NCI-H524 treated with DMSO at 0.1 percent for 48 hours (cell line): Measurements from ENCODE around the gene LOXL4.

Source experiments
- DNase-seq: peaks from one replicate; lab custom pipeline; 2025; lab: John Stamatoyannopoulos, UW

Gene LOXL4

DNA sequence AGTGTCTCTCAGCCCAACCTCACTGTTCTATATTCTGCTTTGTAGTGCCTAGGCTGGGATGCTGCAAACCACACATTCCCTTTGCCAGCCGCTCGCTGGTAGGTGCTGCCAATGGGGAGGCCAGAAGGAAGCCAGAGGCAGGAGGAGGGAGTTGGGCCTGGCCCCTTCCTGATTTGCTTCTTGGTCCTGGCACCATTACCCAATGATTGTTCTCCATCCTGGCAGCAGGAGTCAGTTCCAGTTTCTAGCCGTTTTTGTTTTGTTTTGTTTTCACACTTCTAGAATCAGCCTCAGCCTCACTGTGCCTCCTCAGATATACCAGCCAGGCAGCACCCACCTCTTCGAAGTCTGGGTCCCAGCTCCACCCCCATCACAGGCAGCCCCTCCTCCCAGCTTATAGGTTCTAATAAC, 27.4 kb upstream of the LOXL4 start:
- DNase-seq, result no peak

DNA sequence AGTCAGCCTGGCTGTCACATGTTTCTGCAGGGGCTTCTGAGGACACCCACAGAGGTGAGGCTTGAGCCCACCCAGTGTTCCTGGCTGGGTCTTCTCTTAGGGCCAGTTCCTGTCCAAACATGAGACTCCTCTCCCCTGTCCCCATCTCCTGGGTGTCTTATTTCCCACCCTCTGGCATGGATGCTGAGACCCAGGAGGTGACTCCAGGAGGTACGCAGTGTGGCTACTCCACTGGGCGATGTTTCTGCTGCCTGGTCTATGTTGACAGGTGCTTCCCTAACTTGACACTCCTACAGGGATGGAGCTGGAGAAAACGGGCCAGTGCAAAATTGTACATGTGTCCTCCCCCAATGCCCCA, 26.3 kb upstream of the LOXL4 start:
- DNase-seq, result no peak

DNA sequence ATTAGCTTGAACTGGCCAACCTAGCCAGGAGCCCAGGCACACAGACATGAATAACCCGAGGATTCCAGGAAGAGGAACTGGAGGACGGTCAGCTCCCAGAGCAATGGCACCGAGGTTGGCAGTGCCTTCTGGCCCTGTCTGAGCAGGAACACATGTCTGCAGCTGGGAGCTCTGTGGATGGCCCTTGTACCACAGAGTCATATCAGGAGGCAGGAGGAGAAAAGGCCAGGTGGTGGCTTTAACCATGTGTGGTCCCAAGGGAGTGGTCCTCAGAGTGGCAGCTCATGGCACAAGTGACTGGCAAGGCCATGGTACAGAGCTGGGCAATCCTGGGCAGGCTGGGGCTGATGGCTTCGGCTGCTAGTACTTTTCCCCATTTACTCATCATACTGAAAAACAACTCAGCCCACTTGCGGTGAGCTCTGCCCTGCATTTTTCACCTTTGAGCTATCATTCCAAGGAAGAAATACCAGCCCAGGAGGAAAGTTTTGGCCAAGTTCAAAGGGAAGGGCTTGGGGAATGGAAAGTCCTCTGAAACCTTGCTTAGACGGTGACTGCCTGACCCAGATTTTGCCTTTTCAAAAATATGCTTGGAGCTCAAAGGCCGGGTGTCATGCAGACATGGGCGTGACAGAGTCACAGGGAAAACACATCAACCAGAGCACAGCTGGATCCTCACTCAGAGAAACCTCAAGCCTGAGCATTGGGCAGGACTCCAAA, 25.7 kb upstream of the LOXL4 start:
- no peak for DNase-seq

DNA sequence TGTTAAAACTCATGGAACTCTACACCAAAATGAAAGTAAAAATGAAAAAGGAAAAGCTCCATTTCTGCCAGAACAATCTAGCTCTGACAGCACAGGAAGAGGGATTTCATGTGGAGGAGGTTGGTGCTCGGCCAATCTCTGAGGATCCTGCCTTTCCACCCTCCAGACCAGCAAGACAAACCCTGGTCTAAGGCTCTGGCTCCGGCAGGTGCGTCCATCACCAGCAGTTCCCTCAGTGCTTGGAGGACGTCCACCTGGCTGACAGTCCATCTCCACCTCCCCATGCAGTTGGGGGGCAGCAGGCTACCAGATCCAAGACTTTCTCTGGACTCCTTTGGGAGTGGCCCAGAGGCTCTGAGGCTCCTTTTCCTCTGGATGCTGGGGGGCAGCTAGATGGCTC, 25.0 kb upstream of the LOXL4 start:
- DNase-seq, result no peak

DNA sequence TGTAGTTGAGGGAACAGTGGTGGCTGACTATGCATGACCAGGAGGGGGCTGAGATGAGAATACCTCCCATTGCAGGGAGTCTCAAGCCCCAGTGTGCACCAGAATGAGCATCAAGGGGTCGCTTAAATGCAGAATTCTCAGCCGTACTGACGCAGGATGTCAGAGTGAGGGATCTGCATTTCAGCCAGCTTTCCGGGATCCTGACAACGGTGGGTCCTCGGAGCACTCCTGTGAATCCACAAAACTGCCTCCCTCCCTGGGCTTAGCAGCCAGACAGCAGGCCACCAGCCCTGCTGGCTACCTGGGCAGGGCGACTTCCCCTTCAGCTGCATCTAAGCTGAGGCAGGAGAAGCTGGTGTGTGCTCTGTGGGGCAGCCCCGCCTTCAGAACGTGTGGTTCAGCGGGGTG, 21.8 kb upstream of the LOXL4 start:
- DNase-seq, result no peak

DNA sequence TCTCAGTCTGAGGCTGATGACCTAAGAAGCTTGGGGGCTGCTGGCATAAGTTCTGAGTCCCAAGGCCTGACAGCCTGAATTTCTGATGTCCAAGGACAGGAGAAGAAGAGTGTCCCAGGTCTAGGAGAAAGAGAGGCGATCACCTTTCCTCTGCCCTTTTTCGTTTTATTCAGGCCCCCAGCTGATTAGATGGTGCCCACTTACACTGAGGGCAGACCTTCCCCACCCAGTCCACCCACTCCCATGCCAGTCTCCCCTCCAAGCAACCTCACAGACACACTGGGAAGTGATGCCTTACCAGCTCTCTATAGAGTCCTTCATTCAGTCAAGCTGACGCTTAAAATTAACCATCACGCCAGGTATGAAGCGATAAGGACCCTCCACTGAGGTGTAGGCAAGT, 19.3 kb upstream of the LOXL4 start:
- DNase-seq, result no peak

DNA sequence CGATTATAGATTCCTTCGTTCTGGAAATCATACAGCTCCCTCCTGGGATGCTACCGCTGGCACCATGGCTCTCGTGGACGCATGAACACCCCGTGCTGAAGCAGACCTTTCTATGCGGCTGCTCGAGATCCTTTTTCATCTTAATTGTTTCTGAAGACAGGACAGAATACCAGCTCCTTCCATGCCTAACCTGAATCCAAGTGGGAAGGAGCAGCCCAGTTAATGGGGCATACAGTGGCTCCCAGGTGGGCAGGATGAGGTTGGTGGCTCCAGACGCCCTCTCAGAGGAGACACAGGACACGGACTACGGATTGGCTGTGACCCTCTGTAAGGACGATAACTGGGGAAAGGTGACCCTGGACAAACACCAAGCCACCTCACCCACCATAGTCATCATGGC, 18.4 kb upstream of the LOXL4 start:
- no peak for DNase-seq

DNA sequence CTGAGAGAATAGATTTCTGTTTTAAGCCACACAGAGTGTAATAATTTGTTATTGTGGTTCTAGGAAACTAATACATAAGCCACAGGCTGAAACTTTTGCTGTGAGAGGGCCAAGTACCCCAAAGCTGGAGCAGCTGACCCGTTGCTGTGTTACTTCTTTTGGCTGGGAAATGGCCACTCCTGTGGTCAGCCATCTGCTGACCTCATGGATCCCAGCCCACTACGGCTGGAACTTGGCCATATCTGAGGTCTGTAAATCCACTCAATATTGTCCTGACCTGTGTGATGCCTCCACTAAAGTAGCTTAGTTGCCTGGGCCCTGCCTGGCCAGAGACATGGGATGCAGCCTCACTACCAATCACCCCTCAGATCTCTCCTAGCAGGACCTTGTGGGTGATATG, 17.4 kb upstream of the LOXL4 start:
- no peak for DNase-seq

DNA sequence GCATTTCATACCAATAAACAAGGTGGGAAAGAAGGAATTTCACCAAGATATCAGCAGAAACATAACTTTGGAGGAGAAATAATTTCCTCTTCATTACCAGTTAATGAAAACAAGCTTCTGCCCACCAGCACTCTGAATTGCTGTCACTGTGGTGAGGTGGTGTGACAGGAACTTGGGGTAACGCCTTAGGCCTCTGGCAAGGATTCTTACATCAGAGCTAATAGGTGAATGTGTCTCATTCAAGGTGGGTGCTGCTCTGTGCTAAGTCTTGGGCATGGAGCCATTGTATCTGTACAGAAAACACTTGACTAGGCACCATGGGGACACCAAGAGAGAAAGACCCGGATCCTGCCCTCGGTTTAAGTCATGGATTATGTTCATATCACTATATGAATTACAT, 8.3 kb upstream of the LOXL4 start:
- DNase-seq, result no peak

DNA sequence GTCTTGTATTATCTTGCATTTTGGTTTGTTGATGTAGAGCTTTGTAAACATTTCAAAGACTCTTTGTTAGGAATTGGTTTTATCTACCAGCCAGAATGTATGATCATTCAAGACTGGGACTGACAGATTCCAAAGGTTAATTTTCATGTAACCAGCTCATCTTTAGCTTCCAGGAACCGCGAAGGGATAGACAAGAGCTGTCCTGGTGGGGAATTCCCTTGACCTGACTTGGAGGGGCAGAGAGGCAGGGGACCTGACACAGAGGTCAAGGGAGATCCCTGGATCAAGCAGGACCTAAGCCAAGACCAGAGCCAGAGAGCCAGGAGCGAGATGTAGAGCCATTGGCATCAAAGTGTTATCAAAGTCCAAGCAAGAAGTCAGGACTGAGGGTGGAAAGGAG, 6.6 kb upstream of the LOXL4 start:
- no peak for DNase-seq

DNA sequence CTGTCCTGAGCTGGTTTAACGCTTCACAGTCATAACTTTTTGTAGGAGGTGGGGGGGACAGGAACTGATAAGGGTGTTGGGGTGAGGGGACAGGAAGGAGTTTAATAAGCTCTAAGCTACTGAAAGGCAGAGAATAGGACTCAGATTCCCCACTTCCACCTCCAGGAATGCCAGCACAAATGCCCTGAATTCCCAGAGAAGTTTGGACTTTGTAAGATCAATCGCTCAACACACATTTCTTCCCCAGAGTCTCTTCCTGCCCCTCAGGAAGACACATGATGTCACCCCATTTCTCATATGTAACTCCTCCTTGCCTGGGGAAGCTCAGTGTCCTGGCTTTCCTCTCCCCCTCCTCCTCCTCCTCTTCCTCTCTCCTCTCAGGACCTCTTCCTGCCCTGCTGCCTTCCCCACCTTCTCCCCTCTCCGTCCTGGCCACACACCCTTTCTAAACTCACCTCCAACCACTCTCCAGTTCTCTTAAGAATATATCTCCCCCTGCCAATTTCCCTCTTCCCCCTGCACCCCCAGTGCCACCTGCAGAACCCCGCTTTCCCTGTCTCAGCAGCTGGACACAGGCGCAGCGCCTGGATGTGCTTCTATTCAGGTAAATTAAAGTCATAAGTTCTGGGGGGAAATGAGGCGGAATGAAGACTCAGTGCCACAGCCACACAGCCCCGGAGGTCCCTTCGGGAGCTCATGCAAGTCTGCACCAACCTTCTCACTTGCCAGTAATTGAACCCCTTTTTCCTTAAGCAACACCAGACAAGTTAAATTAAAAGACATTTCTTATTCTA, 5.3 kb upstream of the LOXL4 start:
- no peak for DNase-seq

GRCh38 chr10:98272656-98273055, 4.7 kb upstream of the LOXL4 start:
- no peak for DNase-seq

DNA sequence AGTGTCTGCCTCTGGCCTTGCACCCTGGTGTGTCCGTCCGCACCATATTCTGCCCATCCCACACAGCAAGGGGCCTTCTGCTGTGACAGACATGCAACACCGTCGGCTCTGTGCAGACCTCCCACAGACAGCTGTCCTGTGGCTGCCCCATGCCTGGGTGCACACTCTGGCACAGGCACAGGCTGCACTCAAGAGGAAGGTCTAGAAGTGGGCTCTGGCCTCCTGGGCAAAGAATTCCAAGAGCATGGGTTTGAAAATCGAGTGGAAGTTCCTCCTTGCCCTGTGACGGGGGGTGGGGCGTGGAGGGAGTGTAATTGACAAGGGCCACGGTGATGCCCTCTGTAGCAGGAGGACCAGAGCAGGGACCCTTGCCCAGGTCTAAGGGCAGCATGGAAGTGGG, 4.3 kb upstream of the LOXL4 start:
- DNase-seq, result no peak

DNA sequence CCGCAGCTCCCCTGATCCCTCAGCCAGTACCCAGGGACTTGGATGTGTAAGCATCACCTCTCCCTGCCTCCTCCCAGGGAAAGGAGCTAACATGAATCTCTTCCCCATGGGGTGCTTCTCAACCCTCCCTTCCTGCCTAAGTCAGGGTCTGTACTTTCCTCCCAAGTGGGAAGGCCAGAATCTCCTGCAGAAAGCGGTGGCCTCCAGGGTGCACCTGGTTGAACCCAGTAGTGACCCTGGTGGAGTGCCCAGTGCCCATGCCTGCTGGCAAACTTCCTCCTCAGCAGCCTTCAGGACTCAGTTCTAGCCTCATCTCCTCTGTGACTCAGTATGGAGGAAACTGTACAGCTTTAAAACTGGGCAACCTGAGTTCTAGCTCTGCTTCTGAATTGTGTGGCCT, 2.8 kb upstream of the LOXL4 start:
- no peak for DNase-seq

GRCh38 chr10:98270073-98270740, 2.2 kb upstream of the LOXL4 start:
- DNase-seq, result no peak

- DNase-seq, result no peak
Measured at GRCh38 chr10:98269435-98269912, 1.5 kb upstream of the LOXL4 start.

DNA sequence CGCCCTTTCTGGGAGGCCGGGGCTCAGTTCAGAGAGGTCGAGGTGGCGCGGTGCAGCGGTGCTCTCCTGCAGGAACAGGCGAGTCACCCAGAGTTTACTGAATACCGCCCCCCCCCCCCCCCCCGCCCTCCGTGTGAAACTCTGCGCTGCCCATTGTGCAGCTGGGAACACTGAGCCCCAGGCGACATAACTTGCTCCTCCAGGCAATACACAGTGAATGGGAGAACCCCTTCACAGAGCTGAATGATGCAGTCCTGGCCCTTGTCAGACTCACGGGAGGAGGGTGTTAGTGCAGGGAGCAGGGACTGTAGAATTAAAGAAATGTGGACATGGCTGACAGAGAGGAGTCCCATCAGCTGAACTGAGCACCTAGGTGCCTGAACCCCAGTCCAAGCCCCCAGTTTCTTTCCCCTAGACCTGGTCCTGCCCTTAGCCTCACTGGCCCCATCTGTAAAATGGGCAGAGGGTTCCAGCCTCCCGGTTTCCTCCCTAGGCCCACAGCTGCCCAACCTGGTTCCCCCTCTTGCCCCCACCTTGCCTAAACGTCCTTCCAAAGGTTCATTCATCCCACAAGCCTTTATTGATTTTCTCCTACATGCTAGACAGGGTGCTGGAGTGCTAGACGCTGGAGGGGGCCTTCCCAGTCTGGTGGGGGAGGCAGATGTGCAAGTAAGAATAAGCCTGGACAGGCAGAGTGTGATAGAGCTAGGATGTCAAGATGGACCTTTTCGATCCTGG, 869 bp upstream of the LOXL4 start:
- DNase-seq, result no peak

DNA sequence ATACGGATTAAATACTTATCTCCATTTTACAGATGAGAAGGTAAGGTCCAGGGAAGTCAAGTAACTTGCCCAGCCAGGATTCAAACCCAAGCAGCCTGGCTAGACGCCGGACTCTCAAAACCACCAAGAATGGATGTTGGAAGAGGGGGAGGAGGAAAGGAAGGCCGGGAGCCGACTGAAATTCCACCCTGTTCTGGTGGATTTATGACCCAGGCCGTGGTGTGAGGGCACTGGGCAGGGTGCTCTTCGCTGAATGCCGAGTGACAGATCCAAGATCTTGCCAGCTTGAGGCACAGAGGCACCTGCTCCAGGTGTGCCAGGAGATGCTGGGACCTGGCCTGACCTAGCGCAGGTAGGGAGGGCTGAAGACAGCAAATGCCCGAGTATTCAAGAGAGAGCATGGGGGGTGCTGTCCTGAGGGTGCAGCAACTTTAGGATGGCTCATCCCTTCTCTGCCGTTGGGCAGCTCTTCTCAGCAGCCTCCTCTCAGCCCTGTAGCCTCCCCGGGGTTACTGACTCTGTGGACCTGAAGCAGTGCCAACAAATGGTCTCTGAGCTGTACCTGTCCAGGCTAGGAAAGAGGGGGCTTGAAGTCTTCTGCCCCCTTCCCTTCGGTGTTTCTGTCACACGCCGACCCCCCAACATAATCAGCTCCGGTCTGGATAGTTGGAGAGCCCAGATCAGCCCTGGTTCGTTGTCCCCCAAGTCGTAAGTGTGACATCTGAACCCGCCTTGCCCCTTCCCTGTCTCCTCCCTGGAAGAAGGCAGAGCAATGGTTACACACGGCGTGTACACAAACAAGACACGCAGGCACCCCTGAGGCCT, 713 bp downstream of the LOXL4 start:
- no peak for DNase-seq

DNA sequence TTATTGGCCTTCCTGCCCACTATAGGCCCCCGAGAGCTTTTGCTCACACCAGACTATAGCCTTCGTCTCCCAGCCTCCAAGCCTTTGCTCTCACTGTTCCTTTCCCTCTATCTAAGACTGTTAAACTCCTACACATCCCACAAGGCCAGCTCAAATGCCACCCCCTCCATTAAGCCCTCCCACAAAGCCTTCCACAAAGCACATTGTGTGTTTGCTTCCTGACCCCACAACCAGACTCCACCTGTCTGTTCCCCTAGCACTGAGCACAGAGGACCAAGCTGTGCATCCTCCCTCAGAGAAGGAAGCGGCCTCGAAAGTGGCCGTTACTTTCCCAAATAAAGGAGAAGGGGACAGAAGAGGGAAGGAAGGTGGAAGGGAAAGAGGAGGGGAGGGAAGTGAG, 1.3 kb downstream of the LOXL4 start:
- no peak for DNase-seq

DNA sequence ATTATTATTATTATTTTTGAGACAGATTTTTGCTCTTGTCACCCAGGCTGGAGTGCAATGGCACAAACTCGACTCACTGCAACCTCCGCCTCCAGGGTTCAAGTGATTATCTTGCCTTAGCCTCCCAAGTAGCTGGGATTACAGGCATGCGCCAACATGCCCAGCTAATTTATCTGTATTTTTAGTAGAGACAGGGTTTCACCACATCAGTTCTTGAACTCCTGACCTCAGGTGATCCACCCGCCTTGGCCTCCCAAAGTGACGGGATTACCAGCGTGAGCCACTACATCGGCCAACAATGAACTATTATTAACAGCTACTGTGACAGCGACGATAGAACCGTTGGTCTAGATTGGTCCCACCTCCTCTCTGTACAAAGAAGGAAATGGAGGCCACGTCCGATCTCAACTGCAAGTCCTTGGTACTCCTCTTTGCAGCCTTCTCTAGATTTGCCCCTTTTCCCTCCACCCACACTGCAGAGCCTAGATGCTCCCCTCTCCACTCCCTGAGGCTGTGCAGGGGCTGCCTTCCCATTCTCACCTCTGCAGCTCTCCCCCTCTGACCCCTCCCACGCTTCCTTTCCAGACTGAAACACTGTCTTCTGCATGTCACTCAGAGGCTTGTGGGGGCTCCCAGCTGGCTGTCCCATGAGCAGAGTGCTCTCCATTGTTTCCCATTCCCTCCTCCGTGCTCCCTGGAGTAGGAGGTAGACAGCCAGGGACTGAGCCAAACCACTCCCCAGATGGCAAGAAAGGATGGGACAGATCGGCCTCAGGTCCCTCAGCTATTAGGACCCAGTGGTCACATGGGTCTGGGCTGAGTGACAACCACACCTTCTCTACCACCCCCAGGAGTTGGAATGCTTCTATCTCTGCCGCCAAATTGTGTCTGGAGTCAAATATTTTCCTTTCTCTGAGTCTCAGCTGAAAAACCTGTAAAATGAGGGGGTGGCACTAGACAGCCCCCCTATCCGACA, 2.3 kb downstream of the LOXL4 start:
- no peak for DNase-seq
